B cell (primary cell): ENCODE data around the gene TYSND1.

ENCODE experiments used
- EZH2 ChIP-seq: IDR thresholded peaks from 2 replicates; pipeline ENCODE4 v1.6.1; 2012; ENCODE audit warnings: borderline replicate concordance, low read depth, mild to moderate bottlenecking, moderate library complexity, low read length; ENCODE audit not compliant: insufficient read depth, poor library complexity, severe bottlenecking
- TF ChIP-seq, protein P1 (sequence below): fragments of 200-600 bp; IDR thresholded peaks from one replicate; pipeline ENCODE4 v1.8.0; 2022; ENCODE audit warnings: antibody characterized with exemption, mild to moderate bottlenecking

- TF ChIP-seq, protein P1, sequence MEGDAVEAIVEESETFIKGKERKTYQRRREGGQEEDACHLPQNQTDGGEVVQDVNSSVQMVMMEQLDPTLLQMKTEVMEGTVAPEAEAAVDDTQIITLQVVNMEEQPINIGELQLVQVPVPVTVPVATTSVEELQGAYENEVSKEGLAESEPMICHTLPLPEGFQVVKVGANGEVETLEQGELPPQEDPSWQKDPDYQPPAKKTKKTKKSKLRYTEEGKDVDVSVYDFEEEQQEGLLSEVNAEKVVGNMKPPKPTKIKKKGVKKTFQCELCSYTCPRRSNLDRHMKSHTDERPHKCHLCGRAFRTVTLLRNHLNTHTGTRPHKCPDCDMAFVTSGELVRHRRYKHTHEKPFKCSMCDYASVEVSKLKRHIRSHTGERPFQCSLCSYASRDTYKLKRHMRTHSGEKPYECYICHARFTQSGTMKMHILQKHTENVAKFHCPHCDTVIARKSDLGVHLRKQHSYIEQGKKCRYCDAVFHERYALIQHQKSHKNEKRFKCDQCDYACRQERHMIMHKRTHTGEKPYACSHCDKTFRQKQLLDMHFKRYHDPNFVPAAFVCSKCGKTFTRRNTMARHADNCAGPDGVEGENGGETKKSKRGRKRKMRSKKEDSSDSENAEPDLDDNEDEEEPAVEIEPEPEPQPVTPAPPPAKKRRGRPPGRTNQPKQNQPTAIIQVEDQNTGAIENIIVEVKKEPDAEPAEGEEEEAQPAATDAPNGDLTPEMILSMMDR, result no peak
- no peak for TF ChIP-seq EZH2
These were observed 28.9 kb downstream of the TYSND1 start for GRCh38 chr10:70117646-70118045.
